Bronchial epithelial cell (primary cell): ENCODE measurements around the gene ZNF749. TPM values are rescaled to one million over a fixed set of nuclear protein-coding genes. Genes with fewer than 3 reads are reported as not detected.
"Not testable (repeated sequence)": the region's sequence is repeated elsewhere in the genome, so short reads cannot be mapped to it uniquely, and the experiment has no call there.

Experiments used
- DNase-seq: peaks from one replicate; pipeline ENCODE4 v3.0.0-alpha.2; 2010; ENCODE audit warnings: low read depth
- FAIRE-seq: peaks from 2 replicates; lab custom pipeline; 2011; peaks lifted over from hg19 to GRCh38; lab: Jason Lieb, UNC
- H3K27me3 ChIP-seq: 2 replicates; pipeline ENCODE4 v1.5.1; 2011; ENCODE audit warnings: low read length; ENCODE audit not compliant: control insufficient read depth, insufficient read depth
- H3K36me3 ChIP-seq: 2 replicates; pipeline ENCODE4 v1.5.1; 2011; ENCODE audit warnings: low read length; ENCODE audit not compliant: control insufficient read depth, insufficient read depth
- H3K4me3 ChIP-seq: 2 replicates; pipeline ENCODE4 v1.5.1; 2011; ENCODE audit warnings: mild to moderate bottlenecking, low read depth, low read length, control low read depth
- total RNA-seq: library from RNA; depleted of rRNA; stranded (reverse); fragments of >200 nt; gene quantifications from 2 replicates; pipeline ENCODE4 v1.2.1, GENCODE V29; 2014
- TF ChIP-seq, protein P1 (sequence below): IDR thresholded peaks from 2 replicates; pipeline ENCODE4 v1.5.1; 2011; ENCODE audit warnings: mild to moderate bottlenecking, moderate library complexity, low read length, control low read depth, inconsistent platforms; ENCODE audit not compliant: insufficient read depth, severe bottlenecking

The ZNF749 gene
- total RNA-seq, 1 donor from 2014 or later: 18.4 TPM

DNA sequence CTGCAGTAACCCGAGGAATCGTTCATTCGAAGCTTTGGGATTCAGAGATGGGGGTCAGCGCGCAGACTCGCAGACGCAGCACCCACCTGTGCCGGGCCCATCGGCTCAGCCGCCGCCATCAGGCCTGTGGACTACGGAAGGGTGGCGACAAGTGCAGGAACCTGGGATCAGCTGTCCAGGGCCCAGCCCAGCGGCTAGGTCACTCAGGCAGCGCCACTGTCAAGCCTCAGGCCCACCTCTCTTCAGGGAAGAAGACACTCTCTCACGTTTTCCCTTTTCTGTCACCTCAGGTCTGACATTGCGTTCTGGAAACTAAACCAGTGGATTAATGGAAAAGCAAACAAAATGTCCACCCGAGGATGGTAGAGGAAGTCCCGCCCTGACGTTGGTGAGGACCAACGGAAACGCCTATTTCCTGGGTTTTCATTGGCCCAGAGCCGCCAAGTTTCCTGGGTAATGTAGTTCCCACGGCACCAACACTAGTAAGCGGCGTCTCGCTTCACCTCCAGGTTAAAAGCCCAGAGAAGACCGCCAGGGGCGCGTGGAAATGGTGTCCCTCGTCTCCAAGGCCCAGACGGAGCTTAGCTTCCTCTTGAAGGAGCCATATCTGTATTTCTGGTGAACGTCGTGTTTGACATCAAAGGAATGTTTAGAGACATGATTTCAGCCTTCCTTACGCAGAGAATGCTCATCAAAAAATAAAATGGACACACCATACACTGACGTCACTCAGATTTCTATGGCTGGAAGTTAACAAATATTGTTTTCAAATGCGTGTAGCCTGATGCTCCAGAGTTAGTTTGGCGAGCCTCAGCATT is 42.3 kb downstream of the ZNF749 start, which contains the start of gene ZNF772:
Gene ZNF772 (minus strand): TSS at position 376 of the 818 bp plus-strand sequence. CDS start 257 bp downstream, at position 119.
- peak; percentile 98 for FAIRE-seq

DNA sequence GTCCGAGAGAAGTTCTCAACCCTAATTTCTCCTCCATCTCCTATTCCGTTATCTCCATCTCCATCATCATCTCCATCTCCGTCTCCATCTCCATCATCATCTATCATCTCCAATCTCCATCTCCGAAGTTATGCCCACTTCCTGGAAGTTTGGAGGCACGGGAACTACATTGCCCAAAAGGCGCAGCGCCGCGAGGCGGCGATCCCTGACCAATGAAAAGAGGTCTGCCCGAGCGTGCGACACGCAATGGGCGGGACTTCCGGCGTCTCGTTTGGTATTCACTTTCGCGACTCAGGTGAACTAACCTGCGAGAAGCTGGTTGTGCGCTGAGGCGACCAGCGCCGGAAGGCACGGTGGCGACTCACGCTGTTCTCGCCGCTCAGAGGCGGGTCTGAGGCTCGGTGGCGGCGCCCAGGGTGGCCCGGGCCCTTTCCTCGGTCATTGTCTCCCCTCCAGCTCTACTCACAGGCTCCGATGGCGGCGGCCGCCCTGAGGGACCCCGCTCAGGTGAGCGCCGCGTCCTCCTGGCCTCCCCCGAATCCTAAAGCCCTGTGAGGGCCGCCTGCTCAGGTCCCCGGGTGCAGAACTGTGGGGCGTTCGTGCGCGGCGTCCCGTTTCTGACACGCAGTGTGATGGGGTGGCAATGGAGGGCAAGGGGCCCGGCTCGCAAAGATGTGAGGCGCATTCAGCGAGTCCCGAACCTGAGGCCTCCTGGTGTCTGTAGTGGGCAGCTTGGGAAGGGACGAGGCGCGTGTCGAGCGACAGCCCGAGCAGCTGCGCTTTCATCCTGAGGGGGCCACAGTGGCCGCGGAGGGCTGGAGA is 52.6 kb downstream of the ZNF749 start, which contains the start of gene ZNF419:
Gene ZNF419 (plus strand): TSS at position 274 of the 822 bp plus-strand sequence. CDS start 201 bp downstream, at position 475.
- TF ChIP-seq, protein P1, sequence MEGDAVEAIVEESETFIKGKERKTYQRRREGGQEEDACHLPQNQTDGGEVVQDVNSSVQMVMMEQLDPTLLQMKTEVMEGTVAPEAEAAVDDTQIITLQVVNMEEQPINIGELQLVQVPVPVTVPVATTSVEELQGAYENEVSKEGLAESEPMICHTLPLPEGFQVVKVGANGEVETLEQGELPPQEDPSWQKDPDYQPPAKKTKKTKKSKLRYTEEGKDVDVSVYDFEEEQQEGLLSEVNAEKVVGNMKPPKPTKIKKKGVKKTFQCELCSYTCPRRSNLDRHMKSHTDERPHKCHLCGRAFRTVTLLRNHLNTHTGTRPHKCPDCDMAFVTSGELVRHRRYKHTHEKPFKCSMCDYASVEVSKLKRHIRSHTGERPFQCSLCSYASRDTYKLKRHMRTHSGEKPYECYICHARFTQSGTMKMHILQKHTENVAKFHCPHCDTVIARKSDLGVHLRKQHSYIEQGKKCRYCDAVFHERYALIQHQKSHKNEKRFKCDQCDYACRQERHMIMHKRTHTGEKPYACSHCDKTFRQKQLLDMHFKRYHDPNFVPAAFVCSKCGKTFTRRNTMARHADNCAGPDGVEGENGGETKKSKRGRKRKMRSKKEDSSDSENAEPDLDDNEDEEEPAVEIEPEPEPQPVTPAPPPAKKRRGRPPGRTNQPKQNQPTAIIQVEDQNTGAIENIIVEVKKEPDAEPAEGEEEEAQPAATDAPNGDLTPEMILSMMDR: peak; percentile 17

More for the DNA sequence above, 42.3 kb downstream of the ZNF749 start, which contains the start of gene ZNF772:
- Histone ChIP-seq H3K27me3 (no peaks in the 10 kb centered on the region), H3K36me3 (peaks cover 23% of the 10 kb centered on the region), H3K4me3 (peak within 1 kb of the TSS; percentile 66)
- TF ChIP-seq, protein P1: peak; percentile 78
- DNase-seq: peak; percentile 94

DNA sequence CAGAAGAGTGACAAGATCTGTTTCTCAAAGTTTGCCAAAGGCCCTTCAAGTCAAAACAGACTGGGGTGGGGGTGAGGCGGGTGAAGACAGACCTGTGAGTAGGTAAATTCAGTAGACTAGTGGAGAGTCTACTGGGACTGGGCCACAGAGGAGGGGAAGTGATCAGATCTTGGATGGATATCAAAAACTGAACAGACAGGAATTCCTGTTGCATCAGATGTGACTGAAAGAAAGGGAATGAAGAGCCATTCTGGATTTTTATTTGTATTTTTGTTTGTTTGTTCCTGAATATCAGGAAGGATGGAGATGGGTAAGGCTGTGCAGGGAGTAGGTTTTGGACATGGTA is 53.1 kb downstream of the ZNF749 start:
- not testable (repeated sequence) for DNase-seq, H3K27me3 ChIP-seq, FAIRE-seq
- Histone ChIP-seq H3K4me3 (peak overlapping the region; percentile 31), H3K36me3 (peaks cover 18% of the 10 kb centered on the region)

More for the DNA sequence above, 52.6 kb downstream of the ZNF749 start, which contains the start of gene ZNF419:
- H3K27me3 ChIP-seq: not testable (repeated sequence)
- peak within 1 kb of the TSS; percentile 78 for H3K4me3 ChIP-seq
- FAIRE-seq: peak; percentile 92
- H3K36me3 ChIP-seq: peaks cover 13% of the 10 kb centered on the region
- DNase-seq: peak; percentile 91

Other genes with a start within 250 kb of the ZNF749 start
- 43.1 and 46.1 TPM in 2 replicates for gene ZNF264, start 243.8 kb upstream of the ZNF749 start, total RNA-seq
- gene AURKC, start 204.3 kb upstream of the ZNF749 start, total RNA-seq: 1.3 and 1.6 TPM in 2 replicates
- 21.9 and 27.9 TPM in 2 replicates for gene ZNF805, start 194.7 kb upstream of the ZNF749 start, total RNA-seq
- gene ZNF460, start 154.8 kb upstream of the ZNF749 start, total RNA-seq: 126 and 131 TPM in 2 replicates
- 13.2 and 14.7 TPM in 2 replicates for gene ZNF543, start 114.9 kb upstream of the ZNF749 start, total RNA-seq
- 12.7 and 13.7 TPM in 2 replicates for gene ZNF304, start 84.1 kb upstream of the ZNF749 start, total RNA-seq
- 13.7 and 16.5 TPM in 2 replicates for gene TRAPPC2B, start 71.8 kb upstream of the ZNF749 start, total RNA-seq
- 3.6 and 3.9 TPM in 2 replicates for gene ZNF547, start 71.8 kb upstream of the ZNF749 start, total RNA-seq
- 30.1 and 31.9 TPM in 2 replicates for gene ZNF548, start 45.5 kb upstream of the ZNF749 start, total RNA-seq
- gene ZNF17, start 24.2 kb upstream of the ZNF749 start, total RNA-seq: 9.0 and 11.3 TPM in 2 replicates
- gene VN1R1, start 21.8 kb downstream of the ZNF749 start, total RNA-seq: 0.53 and 1.2 TPM in 2 replicates
- 11.8 and 24.3 TPM in 2 replicates for gene ZNF772, start 42.2 kb downstream of the ZNF749 start, total RNA-seq
- 17.6 and 33.8 TPM in 2 replicates for gene ZNF419, start 52.4 kb downstream of the ZNF749 start, total RNA-seq
- 20.5 and 31.7 TPM in 2 replicates for gene ZNF773, start 64.6 kb downstream of the ZNF749 start, total RNA-seq
- 6.9 and 7.6 TPM in 2 replicates for gene ZNF549, start 92.0 kb downstream of the ZNF749 start, total RNA-seq
- gene ZNF550, start 124.5 kb downstream of the ZNF749 start, total RNA-seq: 6.3 and 9.7 TPM in 2 replicates
- 5.5 and 7.4 TPM in 2 replicates for gene ZNF416, start 143.6 kb downstream of the ZNF749 start, total RNA-seq
- 7.4 and 8.4 TPM in 2 replicates for gene ZIK1, start 148.8 kb downstream of the ZNF749 start, total RNA-seq
- 3.7 and 3.9 TPM in 2 replicates for gene ZNF530, start 164.6 kb downstream of the ZNF749 start, total RNA-seq
- gene ZNF134, start 178.9 kb downstream of the ZNF749 start, total RNA-seq: 17.1 and 23.2 TPM in 2 replicates
- gene ZNF211, start 197.8 kb downstream of the ZNF749 start, total RNA-seq: 11.1 and 13.8 TPM in 2 replicates
- 0.13 TPM in 1 of 2 replicates, not detected in the other for gene ZSCAN4, start 233.6 kb downstream of the ZNF749 start, total RNA-seq
- 6.5 and 6.8 TPM in 2 replicates for gene ZNF551, start 246.7 kb downstream of the ZNF749 start, total RNA-seq